Measurements from ENCODE around the gene PRDX1. TPM values are rescaled to one million over a fixed set of nuclear protein-coding genes. Genes with fewer than 3 reads are reported as not detected.

The PRDX1 gene
- total and polyA plus RNA-seq, 2 of the 4 experiments (the other 2 are of a cell fraction) = 612 to 883 TPM

DNA sequence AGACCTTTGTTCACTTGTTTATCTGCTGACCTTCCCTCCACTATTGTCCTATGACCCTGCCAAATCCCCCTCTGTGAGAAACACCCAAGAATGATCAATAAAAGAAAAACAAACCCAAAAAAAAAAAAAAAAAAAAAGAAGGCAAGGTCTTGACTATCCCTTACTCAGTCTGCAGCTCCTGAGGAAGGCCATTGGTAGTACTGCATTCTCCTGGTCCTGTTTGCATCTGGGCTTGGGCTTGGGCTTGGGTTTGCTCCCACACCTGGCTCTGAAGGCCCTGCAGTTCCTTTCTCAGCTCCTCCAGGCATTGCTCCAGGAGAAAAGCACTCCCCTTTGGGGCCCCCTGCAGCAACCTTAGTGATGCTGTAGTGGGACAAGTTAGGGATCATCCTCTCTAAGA lies 23.4 kb downstream of the PRDX1 start:
- H3K4me1 ChIP-seq (ENCODE audit: control insufficient read depth, insufficient read depth, low read length) = no peaks in the 10 kb centered on the region; the same call in 1 of the 2 replicates
- ChIA-PET CTCF (interaction anchor here (0.6 kb wide), 1 partner anchor 59 kb away, joined by 3 read pairs; no protein-coding TSS in a partner anchor), POLR2A (ENCODE audit: unreplicated experiment) (no interaction called here)
- peaks cover 3% of the 10 kb centered on the region; the same call in 1 of the 2 replicates for H3K9me1 ChIP-seq (ENCODE audit: insufficient read depth, low read length)
- peaks cover 6 to 13% of the 10 kb centered on the region in 2 experiments; a peak in 2 of 4 replicates for H3K79me1 ChIP-seq (ENCODE audit: low read depth in 1 of 2, low read length in 2 of 2)
- H2BK15ac ChIP-seq (ENCODE audit: low read depth, low read length) = no peak overlapping the region
- no peak overlapping the region for H3K27ac ChIP-seq (ENCODE audit: insufficient read depth, low read length)
- H2BK20ac ChIP-seq (ENCODE audit: low read depth, low read length) = no peak overlapping the region
- H3K14ac ChIP-seq (replicated peaks; ENCODE audit: low read depth, low read length) = no peak overlapping the region
- DNase-seq (no peak), ATAC-seq (ENCODE audit: low read depth) (no peak)
- no peaks in the 10 kb centered on the region for H3K36me3 ChIP-seq (ENCODE audit: control insufficient read depth, insufficient read depth, low read length)
- H3K4me3 ChIP-seq (ENCODE audit: insufficient read depth, low read depth, low read length) = no peak overlapping the region
- no peak overlapping the region for H3K18ac ChIP-seq (ENCODE audit: low read depth, low read length)
- H2BK120ac ChIP-seq (ENCODE audit: low read depth, low read length) = no peak overlapping the region
- no peak overlapping the region for H3K4me2 ChIP-seq (ENCODE audit: low read depth, low read length)
- no peaks in the 10 kb centered on the region for H4K20me1 ChIP-seq (ENCODE audit: insufficient read depth, low read length)
- intact Hi-C loops (cut with micrococcal nuclease) (no loop called here), in situ Hi-C loops (cut with MboI; ENCODE audit: low sequenced_read_pairs) (no loop called here), dilution Hi-C loops (cut with HindIII; ENCODE audit: low sequenced_read_pairs, unreplicated experiment) (no loop called here)
- no peak overlapping the region for H4K91ac ChIP-seq (ENCODE audit: insufficient read depth, low read depth, low read length)
- H2AFZ ChIP-seq (replicated peaks; ENCODE audit: low read length, poor library complexity) = no peak overlapping the region
- H3K4ac ChIP-seq (ENCODE audit: low read depth, low read length) = no peak overlapping the region
- H3K9ac ChIP-seq (ENCODE audit: low read depth, low read length) = no peak overlapping the region
- no peak overlapping the region for H3K56ac ChIP-seq (ENCODE audit: extremely low read depth, insufficient read depth, low read length)
- no peak overlapping the region for H2AK5ac ChIP-seq (ENCODE audit: low read depth, low read length)
- H2AK9ac ChIP-seq (replicated peaks; ENCODE audit: low read depth, low read length, poor library complexity) = no peak overlapping the region
- H2BK5ac ChIP-seq (ENCODE audit: low read depth, low read length, poor library complexity, severe bottlenecking) = no peak overlapping the region
- TF ChIP-seq SMC3 (IDR thresholded peaks at IDR 0.05; ENCODE audit: low read depth, low read length) (no peak), MAZ (IDR thresholded peaks at IDR 0.05; ENCODE audit: borderline replicate concordance, low read depth, low read length) (no peak), FOS (IDR thresholded peaks at IDR 0.05; ENCODE audit: low read depth, low read length) (no peak)
- TF ChIP-seq, protein P1, sequence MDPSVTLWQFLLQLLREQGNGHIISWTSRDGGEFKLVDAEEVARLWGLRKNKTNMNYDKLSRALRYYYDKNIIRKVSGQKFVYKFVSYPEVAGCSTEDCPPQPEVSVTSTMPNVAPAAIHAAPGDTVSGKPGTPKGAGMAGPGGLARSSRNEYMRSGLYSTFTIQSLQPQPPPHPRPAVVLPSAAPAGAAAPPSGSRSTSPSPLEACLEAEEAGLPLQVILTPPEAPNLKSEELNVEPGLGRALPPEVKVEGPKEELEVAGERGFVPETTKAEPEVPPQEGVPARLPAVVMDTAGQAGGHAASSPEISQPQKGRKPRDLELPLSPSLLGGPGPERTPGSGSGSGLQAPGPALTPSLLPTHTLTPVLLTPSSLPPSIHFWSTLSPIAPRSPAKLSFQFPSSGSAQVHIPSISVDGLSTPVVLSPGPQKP (IDR thresholded peaks at IDR 0.05; ENCODE audit: borderline replicate concordance, low read depth, low read length) = no peak
- TF ChIP-seq, protein P2, sequence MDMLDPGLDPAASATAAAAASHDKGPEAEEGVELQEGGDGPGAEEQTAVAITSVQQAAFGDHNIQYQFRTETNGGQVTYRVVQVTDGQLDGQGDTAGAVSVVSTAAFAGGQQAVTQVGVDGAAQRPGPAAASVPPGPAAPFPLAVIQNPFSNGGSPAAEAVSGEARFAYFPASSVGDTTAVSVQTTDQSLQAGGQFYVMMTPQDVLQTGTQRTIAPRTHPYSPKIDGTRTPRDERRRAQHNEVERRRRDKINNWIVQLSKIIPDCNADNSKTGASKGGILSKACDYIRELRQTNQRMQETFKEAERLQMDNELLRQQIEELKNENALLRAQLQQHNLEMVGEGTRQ (IDR thresholded peaks at IDR 0.05; ENCODE audit: low read depth, low read length) = no peak
- no peak overlapping the region for H4K5ac ChIP-seq (ENCODE audit: low read depth, low read length)
- no peaks in the 10 kb centered on the region for H3K27me3 ChIP-seq (ENCODE audit: control insufficient read depth, insufficient read depth, low read length)
- H3K9me3 ChIP-seq (ENCODE audit: control insufficient read depth, insufficient read depth, low read length) = no peaks in the 10 kb centered on the region
- no peak overlapping the region for H4K8ac ChIP-seq (ENCODE audit: low read depth in 2 of 2, low read length in 2 of 2)
- H3K23ac ChIP-seq (ENCODE audit: low read depth, low read length) = no peak overlapping the region
- no TSS peak for BruUV-seq (replicated peaks)

All from IMR-90 (cell line).